HEK293 (cell line): ENCODE results near the gene QSOX1.

ENCODE experiments used
- ATF2 ChIP-seq: fragments of 450-650 bp; formaldehyde crosslinking; IDR thresholded peaks from 2 replicates; pipeline ENCODE4 v1.5.1; 2016; ENCODE audit warnings: missing biosample characterization, missing genetic modification characterization, low read depth
- CTCF ChIP-seq: fragments of 450-650 bp; formaldehyde crosslinking; IDR thresholded peaks from 2 replicates; pipeline ENCODE4 v1.5.1; 2016; ENCODE audit warnings: missing biosample characterization, missing genetic modification characterization
- GLIS1 ChIP-seq: fragments of 450-650 bp; formaldehyde crosslinking; IDR thresholded peaks from 2 replicates; pipeline ENCODE4 v1.5.1; 2016; ENCODE audit warnings: missing biosample characterization, missing genetic modification characterization
- KLF16 ChIP-seq: fragments of 450-650 bp; formaldehyde crosslinking; IDR thresholded peaks from 2 replicates; pipeline ENCODE4 v1.5.1; 2017; ENCODE audit warnings: missing biosample characterization, missing genetic modification characterization
- PBX3 ChIP-seq: sonication (generic); formaldehyde crosslinking; IDR thresholded peaks from 2 replicates; pipeline ENCODE4 v1.8.1; 2022; ENCODE audit warnings: mild to moderate bottlenecking, moderate library complexity, missing genetic modification reagents
- TCF7L2 ChIP-seq: IDR thresholded peaks from 2 replicates; pipeline ENCODE4 v1.6.1; 2011; ENCODE audit warnings: low read depth, mild to moderate bottlenecking, inconsistent platforms, low read length, moderate library complexity, borderline replicate concordance
- YY1 ChIP-seq: fragments of 450-650 bp; formaldehyde crosslinking; IDR thresholded peaks from 2 replicates; pipeline ENCODE4 v1.5.1; 2018; ENCODE audit warnings: missing biosample characterization, missing genetic modification characterization
- ZEB2 ChIP-seq: fragments of 450-650 bp; formaldehyde crosslinking; IDR thresholded peaks from 2 replicates; pipeline ENCODE4 v1.5.1; 2016; ENCODE audit warnings: missing biosample characterization, missing genetic modification characterization
- ZNF223 ChIP-seq: fragments of 450-650 bp; formaldehyde crosslinking; IDR thresholded peaks from 2 replicates; pipeline ENCODE4 v1.5.1; 2016; ENCODE audit warnings: missing biosample characterization, missing genetic modification characterization
- ZNF24 ChIP-seq: fragments of 450-650 bp; formaldehyde crosslinking; IDR thresholded peaks from 2 replicates; pipeline ENCODE4 v1.5.1; 2016; ENCODE audit warnings: missing biosample characterization, missing genetic modification characterization
- ZNF274 ChIP-seq, 2 experiments: fragments of 200-500 bp in 1 of 2; fragments of 450-650 bp in 1 of 2; sonication (Bioruptor generic) in 1 of 2; formaldehyde crosslinking in 1 of 2; IDR thresholded peaks; 2 replicates each; pipeline versions ENCODE4 v1.5.1 to v1.6.1; 2014 to 2016; ENCODE audit warnings: borderline replicate concordance in 1 of 2, inconsistent platforms in 1 of 2, low read length in 1 of 2, missing biosample characterization in 1 of 2, missing genetic modification characterization in 1 of 2

- no peak for TF ChIP-seq KLF16
- TF ChIP-seq TCF7L2, result no peak
- TF ChIP-seq YY1 (tag by site-specific recombination), result no peak
- TF ChIP-seq ZNF223, result no peak
- no peak for TF ChIP-seq ZNF24 (tag by site-specific recombination)
- no peak for TF ChIP-seq CTCF (tag by site-specific recombination)
- no peak for TF ChIP-seq ATF2 (tag by site-specific recombination)
- no peak for TF ChIP-seq PBX3 (CRISPR knock-in tag)
- TF ChIP-seq ZEB2 (tag by site-specific recombination), result no peak
- TF ChIP-seq ZNF274 (IDR thresholded peaks at IDR 0.05; ENCODE audit: low read length), result no peak
- TF ChIP-seq ZNF274 (tag by site-specific recombination; IDR thresholded peaks at IDR 0.05; ENCODE audit: borderline replicate concordance), result no peak
- no peak for TF ChIP-seq GLIS1
Observed at GRCh38 chr1:180136331-180136967, 18.2 kb upstream of the QSOX1 start.
